WI38 (cell line): ENCODE data around the gene PRSS33.

Source experiments
- H3K4me3 ChIP-seq: 2 replicates; pipeline ENCODE4 v1.5.1; 2011; ENCODE audit warnings: low read depth, mild to moderate bottlenecking, control low read depth, low read length
- TF ChIP-seq, protein P1 (sequence below): IDR thresholded peaks from 2 replicates; pipeline ENCODE4 v1.5.1; 2012; ENCODE audit warnings: low read depth, mild to moderate bottlenecking, control low read depth, low read length

PRSS33 gene

DNA sequence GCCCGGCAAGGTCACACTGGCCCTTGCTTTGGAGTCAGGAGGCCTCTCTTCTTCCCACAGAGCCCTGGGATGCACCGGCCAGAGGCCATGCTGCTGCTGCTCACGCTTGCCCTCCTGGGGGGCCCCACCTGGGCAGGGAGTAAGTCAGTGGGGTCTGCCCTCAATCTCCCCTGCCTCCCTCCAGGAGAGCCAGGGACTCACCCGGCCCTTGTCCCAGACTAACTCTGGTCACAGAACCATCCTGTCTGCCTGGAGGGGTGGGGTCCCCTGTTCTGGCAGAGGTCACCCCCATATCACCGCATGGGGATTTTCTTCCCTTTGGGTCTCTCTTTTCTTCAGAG, 43.0 kb upstream of the PRSS33 start:
- TF ChIP-seq, protein P1, sequence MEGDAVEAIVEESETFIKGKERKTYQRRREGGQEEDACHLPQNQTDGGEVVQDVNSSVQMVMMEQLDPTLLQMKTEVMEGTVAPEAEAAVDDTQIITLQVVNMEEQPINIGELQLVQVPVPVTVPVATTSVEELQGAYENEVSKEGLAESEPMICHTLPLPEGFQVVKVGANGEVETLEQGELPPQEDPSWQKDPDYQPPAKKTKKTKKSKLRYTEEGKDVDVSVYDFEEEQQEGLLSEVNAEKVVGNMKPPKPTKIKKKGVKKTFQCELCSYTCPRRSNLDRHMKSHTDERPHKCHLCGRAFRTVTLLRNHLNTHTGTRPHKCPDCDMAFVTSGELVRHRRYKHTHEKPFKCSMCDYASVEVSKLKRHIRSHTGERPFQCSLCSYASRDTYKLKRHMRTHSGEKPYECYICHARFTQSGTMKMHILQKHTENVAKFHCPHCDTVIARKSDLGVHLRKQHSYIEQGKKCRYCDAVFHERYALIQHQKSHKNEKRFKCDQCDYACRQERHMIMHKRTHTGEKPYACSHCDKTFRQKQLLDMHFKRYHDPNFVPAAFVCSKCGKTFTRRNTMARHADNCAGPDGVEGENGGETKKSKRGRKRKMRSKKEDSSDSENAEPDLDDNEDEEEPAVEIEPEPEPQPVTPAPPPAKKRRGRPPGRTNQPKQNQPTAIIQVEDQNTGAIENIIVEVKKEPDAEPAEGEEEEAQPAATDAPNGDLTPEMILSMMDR = no peak
- H3K4me3 ChIP-seq = no peak overlapping the region

DNA sequence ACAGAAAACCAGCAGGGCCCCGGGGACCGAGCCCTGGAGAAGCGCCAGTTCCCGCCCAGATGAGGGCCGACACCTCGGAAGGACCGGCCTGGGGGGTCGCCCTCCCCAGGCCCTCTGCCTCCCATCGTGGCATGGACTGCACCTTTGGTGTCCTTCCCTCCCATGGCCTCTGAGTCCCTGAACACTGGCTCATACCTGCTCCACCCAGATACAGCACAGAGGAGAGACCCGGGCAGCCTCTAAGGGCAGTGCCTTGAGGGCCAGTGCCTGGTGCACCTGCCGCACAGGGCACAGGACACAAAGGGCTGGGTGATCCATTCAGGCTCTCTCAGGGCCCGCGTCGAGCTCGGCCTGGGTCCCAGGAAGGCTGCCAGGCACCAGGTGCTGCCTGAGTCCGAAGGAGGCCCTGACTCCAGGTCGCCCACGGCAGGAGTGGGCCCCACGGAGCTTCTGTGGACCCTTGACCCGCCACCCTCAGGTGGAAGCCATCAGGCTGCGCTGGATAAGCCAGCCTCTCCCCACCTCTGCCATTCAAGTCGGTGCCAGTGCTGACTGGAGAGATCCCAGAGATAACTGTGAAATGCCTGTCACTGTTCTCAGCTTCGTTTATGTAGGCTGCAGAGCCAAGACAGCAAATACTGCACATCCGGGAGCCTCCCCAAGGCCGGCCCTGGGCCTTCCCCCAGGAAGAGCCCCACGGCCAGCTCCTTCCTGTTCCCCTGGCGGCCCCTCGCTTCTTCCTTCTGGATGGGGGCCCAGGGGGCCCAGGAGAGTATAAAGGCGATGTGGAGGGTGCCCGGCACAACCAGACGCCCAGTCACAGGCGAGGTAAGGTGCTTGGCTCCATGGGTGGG, 42.4 kb upstream of the PRSS33 start, which contains the start of gene ZG16B:
ZG16B (plus strand) TSS at position 803 of the 854 bp plus-strand sequence. CDS start 139 bp downstream, outside the sequence.
- TF ChIP-seq, protein P1 = no peak

GRCh38 chr16:2828876-2829430, 41.6 kb upstream of the PRSS33 start:
- TF ChIP-seq, protein P1 = no peak
- H3K4me3 ChIP-seq = no peak overlapping the region

More for the DNA sequence above, 42.4 kb upstream of the PRSS33 start, which contains the start of gene ZG16B:
- H3K4me3 ChIP-seq = no peak within 1 kb of the TSS

GRCh38 chr16:2828521-2828840, 41.1 kb upstream of the PRSS33 start:
- H3K4me3 ChIP-seq = no peak overlapping the region

DNA sequence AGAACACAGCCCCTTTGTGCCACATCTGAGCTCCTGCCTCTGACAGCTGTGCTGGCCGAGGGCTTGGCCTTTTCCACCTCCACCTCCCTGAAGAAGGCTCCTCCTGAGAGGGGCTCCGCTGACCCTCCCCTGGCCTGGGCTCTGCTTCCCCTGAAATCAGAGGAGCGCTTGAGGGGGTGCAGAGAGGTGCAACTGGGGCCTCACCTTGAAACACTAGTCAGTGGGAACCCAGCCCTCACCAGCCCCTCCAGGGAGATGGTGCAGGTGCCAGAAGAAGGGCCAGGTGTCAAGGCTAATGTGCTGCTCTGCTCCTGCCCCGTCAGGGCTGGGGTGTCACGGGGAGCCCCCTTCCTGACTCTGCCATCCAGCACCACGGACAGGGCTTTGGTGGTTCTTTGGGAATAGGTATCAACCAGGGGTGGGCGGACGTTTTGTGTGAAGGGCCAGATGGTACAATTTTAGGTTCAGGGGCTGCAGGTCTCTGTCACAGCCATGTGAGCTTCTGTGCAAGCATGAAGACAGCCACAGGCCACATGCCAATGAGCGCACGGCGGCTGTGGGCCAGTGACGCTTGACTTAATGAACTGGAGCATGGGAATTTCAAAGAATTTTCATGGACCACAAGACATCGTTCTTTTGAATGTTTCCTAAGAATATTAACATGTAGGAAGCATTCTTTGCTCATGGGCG, 40.6 kb upstream of the PRSS33 start:
- TF ChIP-seq, protein P1 = no peak
- H3K4me3 ChIP-seq = no peak overlapping the region

More at GRCh38 chr16:2828521-2828840, 41.1 kb upstream of the PRSS33 start:
- TF ChIP-seq, protein P1 = no peak

- TF ChIP-seq, protein P1 = no peak
Measured at GRCh38 chr16:2827374-2827791, 40.0 kb upstream of the PRSS33 start.

More at GRCh38 chr16:2827374-2827791, 40.0 kb upstream of the PRSS33 start:
- no peak overlapping the region for H3K4me3 ChIP-seq
